Endothelial cell of hepatic sinusoid (primary cell): ENCODE data around the gene ARHGAP20.
"Not testable (repeated sequence)": the region's sequence is repeated elsewhere in the genome, so short reads cannot be mapped to it uniquely, and the experiment has no call there.

Experiments used
- in situ Hi-C: cut with HindIII; loops from 2 replicates; pipeline ENCODE4 v1.10.0; 2017; ENCODE audit warnings: low sequenced_read_pairs

ARHGAP20 gene

GRCh38 chr11:110619366-110619765, 92.9 kb downstream of the ARHGAP20 start:
- in situ Hi-C loops: not testable (repeated sequence)

DNA sequence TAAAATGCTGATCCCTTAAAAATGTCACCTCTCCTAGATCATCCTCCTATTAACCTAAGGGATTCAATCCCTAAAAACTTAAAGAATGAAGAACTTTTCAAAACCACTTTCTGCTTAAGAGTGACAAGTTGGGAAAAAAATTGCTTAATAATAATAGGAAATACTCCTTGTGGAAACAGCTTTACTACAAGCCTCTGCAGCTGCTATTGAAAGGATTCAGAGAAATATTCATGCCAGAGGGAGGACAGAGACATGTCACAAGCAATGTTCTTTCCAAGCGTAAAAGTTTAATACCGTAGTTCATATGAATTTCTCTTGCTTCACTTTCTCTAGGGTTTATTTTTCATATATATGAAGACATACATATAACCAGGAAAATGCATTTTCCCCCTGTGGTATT, 98.2 kb downstream of the ARHGAP20 start:
- in situ Hi-C loops: no loop called here

GRCh38 chr11:110613197-110613918, 98.9 kb downstream of the ARHGAP20 start:
- in situ Hi-C loops: no loop called here

GRCh38 chr11:110606415-110606814, 105.8 kb downstream of the ARHGAP20 start:
- in situ Hi-C loops: no loop called here

GRCh38 chr11:110601936-110602335, 110.3 kb downstream of the ARHGAP20 start:
- in situ Hi-C loops: no loop called here

- in situ Hi-C loops: no loop called here
Observed at GRCh38 chr11:110600322-110600721, 111.9 kb downstream of the ARHGAP20 start.

DNA sequence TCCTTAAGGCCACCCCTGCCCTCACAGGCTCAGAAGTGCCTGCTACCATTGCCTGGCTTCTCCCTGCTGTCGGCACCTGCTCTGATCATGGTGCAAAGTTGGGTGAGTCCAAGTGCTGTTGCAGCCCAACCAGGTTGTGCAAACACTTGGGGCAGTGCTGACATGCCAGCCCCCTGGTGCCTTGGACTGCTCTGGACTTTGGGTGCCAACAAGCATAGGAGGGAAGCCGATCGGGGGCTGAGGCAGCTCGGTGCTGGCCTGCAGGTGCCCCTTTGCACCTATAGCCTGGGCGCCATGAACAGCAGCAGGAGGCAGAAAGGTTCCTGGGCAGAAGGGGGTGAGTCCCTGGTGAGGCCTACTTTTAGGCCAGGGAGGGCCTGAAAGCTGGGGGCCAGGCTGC, 113.0 kb downstream of the ARHGAP20 start:
- in situ Hi-C loops: no loop called here

DNA sequence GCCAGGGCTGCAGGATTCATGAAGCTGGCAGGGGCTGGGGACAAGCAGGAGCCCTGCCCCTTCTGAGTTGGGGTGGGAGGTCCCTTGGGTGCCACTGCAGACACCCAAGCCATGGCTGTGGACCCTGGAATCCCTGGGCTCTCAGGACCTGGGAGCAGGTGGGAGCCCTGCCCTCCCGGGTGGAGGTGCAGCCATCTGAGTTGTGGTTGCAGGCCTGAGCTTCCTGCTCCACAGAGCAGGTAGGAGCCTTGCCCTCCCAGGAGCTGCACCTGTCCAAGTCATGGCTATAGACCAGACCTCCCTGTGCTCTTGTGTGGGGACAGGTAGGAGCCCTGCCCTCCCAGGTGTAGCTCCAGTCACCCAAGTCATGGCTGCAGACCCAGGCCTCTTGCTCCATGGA, 113.5 kb downstream of the ARHGAP20 start:
- in situ Hi-C loops: no loop called here

DNA sequence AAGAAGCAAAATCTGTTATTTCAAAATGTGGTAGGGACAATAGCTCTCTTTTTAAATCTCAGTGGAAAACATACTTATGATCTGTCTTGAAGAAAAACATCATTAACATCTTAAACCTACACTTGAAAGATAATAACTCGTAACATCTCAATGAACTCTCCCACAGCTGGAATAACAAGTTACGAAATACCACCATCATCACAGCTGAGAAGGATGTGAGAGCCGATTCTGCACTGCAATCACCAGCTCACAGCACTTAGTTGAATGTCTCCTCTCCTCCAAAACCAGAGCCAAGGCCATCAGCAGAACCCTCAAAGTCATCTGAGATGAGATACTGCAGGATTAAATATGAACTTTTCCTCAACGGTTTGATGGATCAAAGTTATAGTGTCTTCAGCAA, 124.3 kb downstream of the ARHGAP20 start:
- in situ Hi-C loops: loop anchor here (5.0 kb wide), 1 partner anchor 46 kb away; no protein-coding TSS in a partner anchor

- in situ Hi-C loops: loop anchor here (5.0 kb wide), 1 partner anchor 45 kb away; no protein-coding TSS in a partner anchor
Observed at GRCh38 chr11:110587129-110587528, 125.1 kb downstream of the ARHGAP20 start.

- in situ Hi-C loops: no loop called here
Observed at GRCh38 chr11:110584150-110584549, 128.1 kb downstream of the ARHGAP20 start.

GRCh38 chr11:110582728-110583432, 129.4 kb downstream of the ARHGAP20 start:
- in situ Hi-C loops: no loop called here

- in situ Hi-C loops: no loop called here
Observed at GRCh38 chr11:110580571-110580970, 131.7 kb downstream of the ARHGAP20 start.

DNA sequence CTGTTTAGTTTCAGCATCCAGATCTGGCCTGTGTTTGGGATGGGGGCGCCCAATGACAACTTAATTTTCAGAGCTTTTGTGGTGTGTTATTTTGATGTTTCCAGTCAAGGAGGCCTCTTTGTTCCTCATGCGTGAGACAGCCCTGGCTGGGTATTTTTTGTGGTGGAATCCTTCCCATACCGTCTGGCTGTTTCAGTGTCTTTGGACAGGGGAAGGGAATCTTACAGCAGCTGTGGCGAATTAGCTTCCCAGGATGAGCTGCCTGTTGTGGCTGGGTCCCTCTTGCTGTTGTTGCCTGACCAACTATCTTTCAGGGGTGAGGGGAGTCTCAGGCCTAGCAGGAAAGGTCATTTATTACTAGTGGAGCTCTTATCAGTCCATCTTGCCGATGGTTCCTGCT, 138.8 kb downstream of the ARHGAP20 start:
- in situ Hi-C loops: no loop called here

GRCh38 chr11:110571081-110571720, 141.0 kb downstream of the ARHGAP20 start:
- in situ Hi-C loops: no loop called here

- in situ Hi-C loops: no loop called here
Observed at GRCh38 chr11:110566577-110566976, 145.7 kb downstream of the ARHGAP20 start.

GRCh38 chr11:110565357-110566336, 146.6 kb downstream of the ARHGAP20 start:
- in situ Hi-C loops: no loop called here

DNA sequence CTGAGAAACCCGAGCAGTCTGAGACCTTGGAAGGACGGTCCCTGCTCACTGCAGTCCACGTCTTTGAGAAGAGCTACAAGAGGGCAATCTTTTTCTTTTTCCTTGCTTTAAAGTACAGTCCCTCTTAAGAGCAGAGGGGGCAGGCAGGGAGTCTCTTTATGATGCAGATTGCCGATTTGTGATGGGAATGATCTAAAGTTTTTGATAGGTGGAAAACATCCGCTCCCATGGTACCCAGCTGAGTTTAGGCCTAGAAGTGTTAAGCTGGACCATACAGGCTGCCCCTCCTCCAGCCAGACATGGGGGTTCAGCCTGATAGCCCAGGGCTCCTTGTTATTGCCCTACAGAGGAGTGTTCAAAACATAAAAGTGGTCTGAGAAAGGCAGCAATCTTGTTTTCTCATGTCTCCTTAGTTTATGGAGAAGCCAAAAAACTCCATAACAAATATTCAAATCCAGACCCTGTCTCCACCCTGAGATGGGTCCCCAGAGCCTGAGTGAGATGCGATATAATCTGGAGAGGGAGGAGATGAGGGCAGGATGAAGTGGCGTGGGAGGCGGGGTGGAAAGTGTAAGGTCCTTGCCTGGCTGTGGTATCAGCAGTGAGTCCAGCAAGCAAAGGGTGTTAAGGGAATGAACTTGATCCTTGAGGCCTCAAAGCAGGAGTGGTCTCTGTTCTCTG, 147.4 kb downstream of the ARHGAP20 start:
- in situ Hi-C loops: no loop called here

- in situ Hi-C loops: loop anchor here (5.0 kb wide), 2 partner anchors 43 to 82 kb away; no protein-coding TSS in a partner anchor
Observed at GRCh38 chr11:110544779-110545178, 167.5 kb downstream of the ARHGAP20 start.

GRCh38 chr11:110538154-110538553, 174.1 kb downstream of the ARHGAP20 start:
- in situ Hi-C loops: no loop called here
